ENCODE results near the gene ENOX1. TPM values are rescaled to one million over a fixed set of nuclear protein-coding genes. Genes with fewer than 3 reads are reported as not detected.

ENOX1 gene
- total RNA-seq, 1 donor from 2014 or later: 1.1 TPM

DNA sequence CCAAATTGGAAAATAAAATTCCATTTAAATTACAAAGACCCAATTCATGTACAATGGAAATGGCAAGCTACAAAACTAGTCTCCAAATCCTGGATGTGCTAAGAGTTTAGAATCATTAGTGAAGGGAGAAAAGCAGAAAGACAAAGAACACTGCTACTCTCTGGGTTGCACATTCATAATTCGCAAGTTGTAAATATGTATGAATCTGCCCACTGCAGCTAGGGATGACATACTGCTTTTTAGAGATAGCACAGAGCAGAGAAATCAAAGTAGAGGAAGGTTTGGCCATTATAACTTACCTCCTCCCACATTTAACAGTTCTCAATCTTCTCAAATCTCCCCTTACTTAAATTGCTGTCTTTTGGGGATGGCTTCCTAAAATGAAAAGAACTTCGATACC is 231.1 kb downstream of the ENOX1 start:
- TF ChIP-seq EZH2 (IDR thresholded peaks at IDR 0.05) (no peak), EZH2phosphoT487 (IDR thresholded peaks at IDR 0.05) (no peak)
- TF ChIP-seq, protein P1, sequence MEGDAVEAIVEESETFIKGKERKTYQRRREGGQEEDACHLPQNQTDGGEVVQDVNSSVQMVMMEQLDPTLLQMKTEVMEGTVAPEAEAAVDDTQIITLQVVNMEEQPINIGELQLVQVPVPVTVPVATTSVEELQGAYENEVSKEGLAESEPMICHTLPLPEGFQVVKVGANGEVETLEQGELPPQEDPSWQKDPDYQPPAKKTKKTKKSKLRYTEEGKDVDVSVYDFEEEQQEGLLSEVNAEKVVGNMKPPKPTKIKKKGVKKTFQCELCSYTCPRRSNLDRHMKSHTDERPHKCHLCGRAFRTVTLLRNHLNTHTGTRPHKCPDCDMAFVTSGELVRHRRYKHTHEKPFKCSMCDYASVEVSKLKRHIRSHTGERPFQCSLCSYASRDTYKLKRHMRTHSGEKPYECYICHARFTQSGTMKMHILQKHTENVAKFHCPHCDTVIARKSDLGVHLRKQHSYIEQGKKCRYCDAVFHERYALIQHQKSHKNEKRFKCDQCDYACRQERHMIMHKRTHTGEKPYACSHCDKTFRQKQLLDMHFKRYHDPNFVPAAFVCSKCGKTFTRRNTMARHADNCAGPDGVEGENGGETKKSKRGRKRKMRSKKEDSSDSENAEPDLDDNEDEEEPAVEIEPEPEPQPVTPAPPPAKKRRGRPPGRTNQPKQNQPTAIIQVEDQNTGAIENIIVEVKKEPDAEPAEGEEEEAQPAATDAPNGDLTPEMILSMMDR (IDR thresholded peaks at IDR 0.05): no peak
- Histone ChIP-seq H3K9me3 (ENCODE audit: low read depth) (no peaks in the 10 kb centered on the region), H3K4me2 (no peak overlapping the region), H3K27ac (no peak overlapping the region), H3K4me3 (no peak overlapping the region), H3K79me2 (ENCODE audit: low read depth) (no peaks in the 10 kb centered on the region), H3K27me3 (no peaks in the 10 kb centered on the region), H2AFZ (replicated peaks) (no peak overlapping the region), H4K20me1 (ENCODE audit: low read depth) (no peaks in the 10 kb centered on the region), H3K9ac (no peak overlapping the region), H3F3A (ENCODE audit: low read depth) (no peaks in the 10 kb centered on the region), H3K4me1 (no peaks in the 10 kb centered on the region), H3K36me3 (no peaks in the 10 kb centered on the region)
- Mint-ChIP-seq H3K4me1 (peaks cover 8% of the 10 kb centered on the region), H3K4me3 (no peak overlapping the region), H3K27me3 (ENCODE audit: insufficient read depth, low read depth) (peaks cover 2% of the 10 kb centered on the region), H3K36me3 (no peaks in the 10 kb centered on the region), H3K9me3 (no peaks in the 10 kb centered on the region), H3K27ac (no peak overlapping the region)
- DNase-seq (ENCODE audit: low spot score): no peak

DNA sequence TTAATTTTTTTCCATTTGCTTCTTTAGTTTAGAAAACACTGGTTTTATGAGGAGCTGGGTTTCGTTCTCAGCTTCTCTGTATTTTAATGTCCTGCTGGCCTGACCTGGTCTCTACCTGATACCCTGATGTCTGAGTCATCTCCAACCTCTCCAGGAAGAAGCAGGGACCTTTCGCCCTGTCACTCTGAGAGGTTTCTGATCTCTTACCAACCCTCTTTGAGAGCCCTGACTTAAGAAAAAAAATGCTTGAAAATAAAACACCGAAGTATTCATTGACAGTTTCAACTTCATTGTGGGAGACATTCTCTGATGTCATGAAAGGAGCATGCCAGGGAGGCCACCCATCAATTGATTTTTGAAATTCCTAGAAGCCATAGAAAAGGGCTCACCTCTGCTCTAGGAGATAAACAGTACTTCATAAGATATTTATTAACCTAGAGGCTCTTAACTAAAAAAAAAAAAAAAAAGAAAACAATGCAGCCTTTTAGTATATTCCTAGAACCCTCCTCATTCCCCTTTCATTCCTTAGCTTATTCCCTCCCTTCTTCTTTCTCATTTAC is 234.8 kb downstream of the ENOX1 start:
- H4K20me1 ChIP-seq (ENCODE audit: low read depth): no peaks in the 10 kb centered on the region
- no peaks in the 10 kb centered on the region for H3K27me3 Mint-ChIP-seq (ENCODE audit: insufficient read depth, low read depth)
- H3K79me2 ChIP-seq (ENCODE audit: low read depth): no peaks in the 10 kb centered on the region
- DNase-seq (ENCODE audit: low spot score): no peak
- H3K9me3 Mint-ChIP-seq: no peaks in the 10 kb centered on the region
- H3K27ac ChIP-seq: no peak overlapping the region
- no peak overlapping the region for H3K27ac Mint-ChIP-seq
- no peak overlapping the region for H3K4me3 ChIP-seq
- no peak overlapping the region for H2AFZ ChIP-seq (replicated peaks)
- H3K4me1 ChIP-seq: peaks cover 6% of the 10 kb centered on the region
- H3K4me2 ChIP-seq: no peak overlapping the region
- no peaks in the 10 kb centered on the region for H3K36me3 ChIP-seq
- no peaks in the 10 kb centered on the region for H3F3A ChIP-seq (ENCODE audit: low read depth)
- no peak overlapping the region for H3K4me3 Mint-ChIP-seq
- TF ChIP-seq EZH2phosphoT487 (IDR thresholded peaks at IDR 0.05) (no peak), EZH2 (IDR thresholded peaks at IDR 0.05) (no peak)
- TF ChIP-seq, protein P1 (IDR thresholded peaks at IDR 0.05): no peak
- H3K36me3 Mint-ChIP-seq: no peaks in the 10 kb centered on the region
- H3K9me3 ChIP-seq (ENCODE audit: low read depth): no peaks in the 10 kb centered on the region
- H3K4me1 Mint-ChIP-seq: peaks cover 8% of the 10 kb centered on the region
- H3K9ac ChIP-seq: no peak overlapping the region
- no peaks in the 10 kb centered on the region for H3K27me3 ChIP-seq

DNA sequence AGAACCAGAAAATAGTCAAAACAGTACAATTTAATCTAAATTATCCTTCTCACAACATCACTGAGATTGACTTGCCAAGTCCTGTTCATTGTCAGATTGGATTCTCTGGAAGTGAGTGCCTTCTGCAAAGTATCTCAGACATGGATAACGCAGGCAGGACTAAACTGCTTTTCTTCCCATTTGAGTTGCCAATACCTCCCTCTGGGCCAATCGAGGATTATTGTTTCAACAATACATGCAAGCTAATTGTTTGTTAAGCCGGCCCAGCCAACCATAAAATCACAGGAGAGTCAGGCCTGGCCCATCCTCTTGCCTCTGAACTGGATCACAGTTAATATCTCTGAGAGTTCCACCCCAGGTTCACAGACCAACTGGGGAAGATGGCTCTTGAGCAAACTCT is 240.0 kb downstream of the ENOX1 start:
- no peak overlapping the region for H3K9ac ChIP-seq
- H3K36me3 Mint-ChIP-seq: no peaks in the 10 kb centered on the region
- no peaks in the 10 kb centered on the region for H3K9me3 Mint-ChIP-seq
- no peak overlapping the region for H3K4me3 Mint-ChIP-seq
- H3K27me3 ChIP-seq: no peaks in the 10 kb centered on the region
- H3K79me2 ChIP-seq (ENCODE audit: low read depth): no peaks in the 10 kb centered on the region
- no peak overlapping the region for H3K27ac ChIP-seq
- no peaks in the 10 kb centered on the region for H4K20me1 ChIP-seq (ENCODE audit: low read depth)
- no peak for TF ChIP-seq EZH2 (IDR thresholded peaks at IDR 0.05)
- peaks cover under 1% of the 10 kb centered on the region for H3K4me1 Mint-ChIP-seq
- peak; percentile 81 for DNase-seq (ENCODE audit: low spot score)
- no peaks in the 10 kb centered on the region for H3K27me3 Mint-ChIP-seq (ENCODE audit: insufficient read depth, low read depth)
- H3K9me3 ChIP-seq (ENCODE audit: low read depth): no peaks in the 10 kb centered on the region
- H3K4me1 ChIP-seq: peaks cover 21% of the 10 kb centered on the region
- H3K4me2 ChIP-seq: peak overlapping the region; percentile 49
- H2AFZ ChIP-seq (replicated peaks): no peak overlapping the region
- no peak overlapping the region for H3K27ac Mint-ChIP-seq
- H3K4me3 ChIP-seq: no peak overlapping the region
- no peaks in the 10 kb centered on the region for H3K36me3 ChIP-seq
- no peaks in the 10 kb centered on the region for H3F3A ChIP-seq (ENCODE audit: low read depth)

DNA sequence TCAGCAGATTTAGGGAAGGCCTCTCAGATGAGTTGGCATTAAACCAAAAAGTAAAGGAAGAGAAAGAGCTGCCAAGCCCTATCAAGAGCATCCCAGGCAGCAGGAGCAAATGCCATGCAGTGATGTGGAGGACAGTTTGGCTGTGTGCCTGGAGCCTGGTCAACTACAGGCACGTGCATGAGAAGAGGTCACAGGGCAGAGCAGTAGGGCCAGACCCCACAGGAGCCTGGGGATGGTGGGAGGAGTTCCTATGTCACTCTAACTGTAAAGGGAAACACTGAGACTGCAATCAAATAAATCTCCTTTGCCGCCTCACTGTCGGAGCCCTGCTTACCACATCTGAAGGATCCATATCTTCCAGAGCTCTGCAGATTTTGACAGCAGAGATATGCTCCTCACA is 240.5 kb downstream of the ENOX1 start:
- Mint-ChIP-seq H3K27me3 (ENCODE audit: insufficient read depth, low read depth) (no peaks in the 10 kb centered on the region), H3K4me1 (no peaks in the 10 kb centered on the region), H3K4me3 (no peak overlapping the region), H3K27ac (no peak overlapping the region), H3K9me3 (no peaks in the 10 kb centered on the region), H3K36me3 (no peaks in the 10 kb centered on the region)
- no peaks in the 10 kb centered on the region for H3K27me3 ChIP-seq
- H3F3A ChIP-seq (ENCODE audit: low read depth): no peaks in the 10 kb centered on the region
- H4K20me1 ChIP-seq (ENCODE audit: low read depth): no peaks in the 10 kb centered on the region
- no peak for TF ChIP-seq EZH2 (IDR thresholded peaks at IDR 0.05)
- TF ChIP-seq EZH2phosphoT487 (IDR thresholded peaks at IDR 0.05): no peak
- TF ChIP-seq, protein P1 (IDR thresholded peaks at IDR 0.05): no peak
- peak; percentile 5 for DNase-seq (ENCODE audit: low spot score)
- peak overlapping the region; percentile 49 for H3K4me2 ChIP-seq
- H3K9ac ChIP-seq: no peak overlapping the region
- H3K79me2 ChIP-seq (ENCODE audit: low read depth): no peaks in the 10 kb centered on the region
- no peaks in the 10 kb centered on the region for H3K9me3 ChIP-seq (ENCODE audit: low read depth)
- H3K27ac ChIP-seq: no peak overlapping the region
- peaks cover 21% of the 10 kb centered on the region for H3K4me1 ChIP-seq
- H3K36me3 ChIP-seq: no peaks in the 10 kb centered on the region
- no peak overlapping the region for H3K4me3 ChIP-seq
- no peak overlapping the region for H2AFZ ChIP-seq (replicated peaks)
